WI38 (cell line): ENCODE measurements around the gene NEAT1.
"Not testable (repeated sequence)": the region's sequence is repeated elsewhere in the genome, so short reads cannot be mapped to it uniquely, and the experiment has no call there.

Experiments used
- H3K4me3 ChIP-seq: 2 replicates; pipeline ENCODE4 v1.5.1; 2011; ENCODE audit warnings: low read depth, mild to moderate bottlenecking, control low read depth, low read length
- TF ChIP-seq, protein P1 (sequence below): IDR thresholded peaks from 2 replicates; pipeline ENCODE4 v1.5.1; 2012; ENCODE audit warnings: low read depth, mild to moderate bottlenecking, control low read depth, low read length

The NEAT1 gene

DNA sequence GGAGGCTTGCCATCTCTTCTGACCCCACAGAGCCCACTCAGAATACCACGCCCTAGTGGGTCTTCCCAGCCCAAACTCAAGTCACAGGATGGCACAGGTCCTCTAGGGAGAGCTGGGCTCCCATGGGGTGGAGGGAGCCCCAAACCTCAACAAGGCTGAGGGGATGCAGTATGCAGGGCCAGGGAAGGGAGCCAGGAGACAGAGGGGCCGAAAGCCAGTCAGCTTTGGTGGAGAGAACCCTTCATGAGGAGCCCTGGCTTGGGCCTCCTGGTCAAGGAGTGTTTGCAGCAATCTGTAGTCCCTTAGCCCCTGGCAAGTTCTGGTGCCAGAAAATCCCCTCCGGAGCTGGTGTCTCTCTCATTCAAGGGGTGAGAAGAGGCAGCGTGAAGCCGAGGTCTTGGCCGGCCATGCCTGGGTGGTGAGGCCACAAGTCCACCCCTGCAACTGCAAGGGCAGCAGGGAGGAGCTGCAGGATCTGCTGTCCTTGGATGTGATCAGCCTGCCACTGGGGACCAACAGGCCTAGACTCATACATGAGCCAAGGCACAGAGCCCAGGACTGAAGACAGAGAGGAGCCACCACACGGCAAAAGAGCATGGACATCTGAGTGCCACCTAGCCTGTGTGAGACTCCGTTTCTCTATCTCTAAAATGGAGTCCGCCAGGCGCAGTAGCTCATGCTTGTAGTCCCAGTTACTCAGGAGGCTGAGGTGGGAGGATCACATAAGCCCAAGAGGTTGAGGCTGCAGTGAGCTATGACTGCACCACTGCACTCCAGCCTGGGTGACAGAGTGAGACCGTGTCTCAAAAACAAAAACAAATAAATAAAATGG is 24.1 kb downstream of the NEAT1 start:
- no peak overlapping the region for H3K4me3 ChIP-seq
- TF ChIP-seq, protein P1, sequence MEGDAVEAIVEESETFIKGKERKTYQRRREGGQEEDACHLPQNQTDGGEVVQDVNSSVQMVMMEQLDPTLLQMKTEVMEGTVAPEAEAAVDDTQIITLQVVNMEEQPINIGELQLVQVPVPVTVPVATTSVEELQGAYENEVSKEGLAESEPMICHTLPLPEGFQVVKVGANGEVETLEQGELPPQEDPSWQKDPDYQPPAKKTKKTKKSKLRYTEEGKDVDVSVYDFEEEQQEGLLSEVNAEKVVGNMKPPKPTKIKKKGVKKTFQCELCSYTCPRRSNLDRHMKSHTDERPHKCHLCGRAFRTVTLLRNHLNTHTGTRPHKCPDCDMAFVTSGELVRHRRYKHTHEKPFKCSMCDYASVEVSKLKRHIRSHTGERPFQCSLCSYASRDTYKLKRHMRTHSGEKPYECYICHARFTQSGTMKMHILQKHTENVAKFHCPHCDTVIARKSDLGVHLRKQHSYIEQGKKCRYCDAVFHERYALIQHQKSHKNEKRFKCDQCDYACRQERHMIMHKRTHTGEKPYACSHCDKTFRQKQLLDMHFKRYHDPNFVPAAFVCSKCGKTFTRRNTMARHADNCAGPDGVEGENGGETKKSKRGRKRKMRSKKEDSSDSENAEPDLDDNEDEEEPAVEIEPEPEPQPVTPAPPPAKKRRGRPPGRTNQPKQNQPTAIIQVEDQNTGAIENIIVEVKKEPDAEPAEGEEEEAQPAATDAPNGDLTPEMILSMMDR = no peak

DNA sequence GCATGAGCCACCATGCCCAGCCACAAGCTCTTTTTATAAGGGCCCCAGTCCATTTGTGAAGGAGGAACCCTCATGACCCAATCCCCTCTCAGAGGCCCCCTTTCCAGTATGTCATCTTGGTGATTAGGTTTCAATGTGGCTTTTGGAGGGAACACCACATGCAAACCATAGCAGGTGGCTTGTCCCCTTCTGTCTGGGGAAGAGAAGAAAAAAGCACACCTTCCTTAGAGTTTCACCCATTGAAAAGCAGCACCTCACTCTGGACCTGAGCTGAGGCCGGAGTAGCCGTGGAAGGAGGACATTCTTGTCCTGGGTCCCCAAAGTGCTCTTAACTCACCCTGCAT is 25.4 kb downstream of the NEAT1 start:
- no peak overlapping the region for H3K4me3 ChIP-seq
- TF ChIP-seq, protein P1 = no peak

DNA sequence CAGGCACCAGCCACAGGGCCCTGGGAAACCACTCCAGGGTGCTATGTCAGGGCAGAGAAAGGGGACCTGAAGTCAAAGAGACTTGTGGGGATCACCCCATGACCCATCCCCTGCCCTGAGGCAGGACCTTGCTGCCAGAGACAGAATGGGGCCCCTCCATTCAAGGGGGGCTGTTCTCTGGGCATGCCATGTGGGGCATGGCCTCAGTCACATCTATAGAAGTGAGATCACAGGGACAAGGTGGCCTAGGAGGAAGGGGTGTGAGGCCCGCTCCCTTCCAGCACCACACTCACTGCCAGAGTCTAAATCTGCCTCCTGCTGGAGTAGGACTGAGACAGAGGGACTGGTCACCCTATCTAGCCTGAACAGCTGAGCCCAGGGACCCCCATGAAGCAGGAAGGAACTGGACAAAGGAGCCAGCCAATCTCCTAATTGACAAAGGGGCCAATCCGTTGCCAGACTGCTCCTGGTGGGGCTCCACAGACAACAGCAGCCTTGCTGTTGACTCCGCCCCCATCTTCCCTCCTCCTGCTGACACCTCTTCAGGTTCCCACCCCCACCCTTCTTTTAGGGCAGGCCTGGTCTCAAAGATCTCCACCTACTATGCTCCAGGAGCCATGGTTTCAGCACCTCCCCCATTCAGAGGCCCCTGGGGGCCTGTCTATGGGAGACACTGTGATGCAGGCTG is 26.0 kb downstream of the NEAT1 start:
- TF ChIP-seq, protein P1 = no peak

DNA sequence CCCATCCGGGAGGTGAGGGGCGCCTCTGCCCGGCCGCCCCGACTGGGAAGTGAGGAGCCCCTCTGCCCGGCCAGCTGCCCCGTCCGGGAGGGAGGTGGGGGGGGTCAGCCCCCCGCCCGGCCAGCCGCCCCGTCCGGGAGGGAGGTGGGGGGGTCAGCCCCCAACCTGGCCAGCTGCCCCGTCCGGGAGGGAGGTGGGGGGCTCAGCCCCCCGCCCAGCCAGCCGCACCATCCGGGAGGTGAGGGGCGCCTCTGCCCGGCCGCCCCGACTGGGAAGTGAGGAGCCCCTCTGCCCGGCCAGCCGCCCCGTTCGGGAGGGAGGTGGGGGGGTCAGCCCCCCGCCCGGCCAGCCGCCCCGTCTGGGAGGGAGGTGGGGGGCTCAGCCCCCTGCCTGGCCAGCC is 28.7 kb downstream of the NEAT1 start:
- not testable (repeated sequence) for H3K4me3 ChIP-seq

More for the DNA sequence above, 26.0 kb downstream of the NEAT1 start:
- H3K4me3 ChIP-seq = no peak overlapping the region

DNA sequence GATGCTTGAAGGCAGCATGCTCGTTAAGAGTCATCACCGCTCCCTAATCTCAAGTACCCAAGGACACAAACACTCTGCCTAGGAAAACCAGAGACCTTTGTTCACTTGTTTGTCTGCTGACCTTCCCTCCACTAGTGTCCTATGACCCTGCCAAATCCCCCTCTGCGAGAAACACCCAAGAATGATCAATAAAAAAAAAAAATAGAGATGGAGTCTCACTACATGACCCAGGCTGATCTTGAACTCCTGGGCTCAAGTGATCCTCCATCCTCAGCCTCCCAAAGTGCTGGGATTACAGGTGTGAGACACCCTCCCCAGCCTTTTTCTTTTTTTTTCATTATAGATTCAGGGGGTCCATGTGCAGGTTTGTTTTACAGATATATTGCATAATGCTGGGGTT is 29.7 kb downstream of the NEAT1 start:
- not testable (repeated sequence) for H3K4me3 ChIP-seq

DNA sequence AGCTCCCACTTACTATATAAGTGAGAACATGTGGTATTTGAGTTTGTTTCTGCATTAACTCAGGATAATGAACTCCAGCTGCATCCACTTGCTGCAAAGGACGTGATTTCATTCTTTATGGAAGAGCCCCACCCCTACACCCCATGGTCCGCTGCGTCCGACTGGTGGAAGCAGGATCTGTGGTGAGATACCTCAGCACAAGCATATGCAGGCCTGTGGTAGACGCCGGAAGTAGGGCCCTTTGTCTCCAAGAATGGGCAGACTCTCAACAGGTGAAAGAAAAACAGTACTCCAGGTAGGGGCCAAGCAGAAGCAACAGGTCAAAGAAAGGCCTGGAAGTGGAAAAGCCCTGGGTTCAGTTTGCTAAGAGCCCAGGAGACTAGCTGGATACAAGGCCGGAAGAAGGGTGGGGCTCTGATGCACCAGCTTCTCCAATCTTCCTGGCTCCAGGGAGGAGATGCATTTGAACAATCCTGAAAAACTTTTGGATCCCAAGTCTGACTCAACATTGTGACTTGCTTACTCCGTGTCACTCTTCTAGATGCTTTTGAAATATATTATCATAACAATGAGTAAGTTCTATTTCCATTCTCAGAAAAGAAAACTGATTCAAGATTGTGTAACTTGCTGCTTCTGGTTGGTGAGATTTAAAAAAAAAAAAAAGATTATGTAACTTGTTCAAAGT is 30.4 kb downstream of the NEAT1 start:
- no peak overlapping the region for H3K4me3 ChIP-seq
- TF ChIP-seq, protein P1 = no peak

DNA sequence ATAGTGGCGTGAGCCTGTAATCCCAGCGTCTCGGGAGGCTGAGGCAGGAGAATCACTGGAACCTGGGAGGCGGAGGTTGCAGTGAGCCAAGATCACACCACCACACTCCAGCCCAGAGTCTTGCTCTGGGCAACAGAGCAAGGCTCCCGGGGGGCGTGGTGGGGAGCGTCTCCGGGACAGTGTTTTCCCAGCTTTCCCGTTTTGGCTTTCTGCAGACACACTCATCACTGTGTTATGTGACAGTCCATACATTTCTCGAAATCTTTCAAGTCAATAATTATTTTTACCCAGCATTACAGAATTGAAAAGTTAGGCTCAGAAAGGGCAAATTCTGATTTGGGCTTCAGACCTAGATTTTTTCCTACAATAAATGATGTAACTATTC is 31.7 kb downstream of the NEAT1 start:
- peak overlapping the region; percentile 65 for H3K4me3 ChIP-seq

More for the DNA sequence above, 31.7 kb downstream of the NEAT1 start:
- TF ChIP-seq, protein P1 = no peak
